ENCODE measurements around the gene SUCLG1.

- TF ChIP-seq CTCF (conservative IDR thresholded peaks at IDR 0.05; ENCODE audit: low read depth, low read length): no peak
- TF ChIP-seq EZH2 (IDR thresholded peaks at IDR 0.05; ENCODE audit: low read length, unreplicated experiment): no peak
Observed at GRCh38 chr2:84409531-84409930, 49.5 kb downstream of the SUCLG1 start.
